Stimulated activated CD4-positive, alpha-beta T cell treated with anti-CD3 and anti-CD28 coated beads, Interleukin-1b, Interleukin-23, amount 100 ng/mL, for 4 hours (primary cell): ENCODE results near the gene PDP2.

ENCODE experiments used
- DNase-seq, 2 donors: peaks; one replicate each; pipeline ENCODE4 v3.0.0-alpha.2; 2020; ENCODE audit warnings: low read depth in 2 of 2

PDP2 gene, protein sequence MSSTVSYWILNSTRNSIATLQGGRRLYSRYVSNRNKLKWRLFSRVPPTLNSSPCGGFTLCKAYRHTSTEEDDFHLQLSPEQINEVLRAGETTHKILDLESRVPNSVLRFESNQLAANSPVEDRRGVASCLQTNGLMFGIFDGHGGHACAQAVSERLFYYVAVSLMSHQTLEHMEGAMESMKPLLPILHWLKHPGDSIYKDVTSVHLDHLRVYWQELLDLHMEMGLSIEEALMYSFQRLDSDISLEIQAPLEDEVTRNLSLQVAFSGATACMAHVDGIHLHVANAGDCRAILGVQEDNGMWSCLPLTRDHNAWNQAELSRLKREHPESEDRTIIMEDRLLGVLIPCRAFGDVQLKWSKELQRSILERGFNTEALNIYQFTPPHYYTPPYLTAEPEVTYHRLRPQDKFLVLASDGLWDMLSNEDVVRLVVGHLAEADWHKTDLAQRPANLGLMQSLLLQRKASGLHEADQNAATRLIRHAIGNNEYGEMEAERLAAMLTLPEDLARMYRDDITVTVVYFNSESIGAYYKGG

GRCh38 chr16:66880288-66881013, at the start of gene PDP2:
PDP2 (plus strand) TSS chr16:66880515; CDS start chr16:66884285, 3,770 bp downstream.
- peak; percentile 79 to 81 for DNase-seq

DNA sequence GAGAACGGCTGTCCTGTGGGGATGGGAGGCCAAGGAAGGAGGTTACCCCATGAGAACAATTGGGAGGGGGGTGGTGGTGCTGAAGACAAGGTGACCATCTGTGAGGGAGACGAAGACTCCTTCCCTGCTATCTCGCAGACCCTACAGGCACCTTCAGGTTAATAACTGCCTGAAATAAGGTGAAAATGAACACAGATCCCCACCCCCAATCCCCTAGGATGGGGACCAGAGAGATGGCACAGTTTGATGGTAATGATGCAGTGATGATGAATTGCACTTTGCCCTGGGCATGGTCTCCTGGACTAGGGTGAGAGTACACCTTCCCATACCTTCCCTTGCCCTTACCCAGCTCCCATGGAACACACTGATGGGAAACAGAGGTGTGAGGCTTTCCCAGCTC, 48.1 kb upstream of the PDP2 start:
- DNase-seq = no peak

GRCh38 chr16:66832661-66833305, 47.5 kb upstream of the PDP2 start:
- DNase-seq = no peak

- no peak for DNase-seq
Measured at GRCh38 chr16:66834746-66835145, 45.6 kb upstream of the PDP2 start.

DNA sequence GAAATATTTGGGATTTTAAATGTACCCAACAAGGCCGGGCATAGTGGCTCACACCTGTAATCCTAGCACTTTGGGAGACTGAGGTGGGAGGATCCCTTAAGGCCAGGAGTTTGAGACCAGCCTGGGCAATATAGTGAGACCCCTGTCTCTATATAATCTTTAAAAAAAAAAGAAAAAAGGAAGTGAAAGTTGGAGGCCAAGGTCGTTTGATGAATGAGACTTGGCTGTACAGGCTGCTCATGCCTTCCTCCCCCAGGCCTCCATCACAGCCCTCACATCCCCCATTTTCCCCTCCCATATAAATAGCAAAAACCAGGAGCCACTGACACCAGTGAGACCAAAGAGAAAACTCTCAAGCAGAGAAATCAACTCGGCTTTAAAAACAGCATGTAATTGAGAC, 39.4 kb upstream of the PDP2 start:
- no peak for DNase-seq

DNA sequence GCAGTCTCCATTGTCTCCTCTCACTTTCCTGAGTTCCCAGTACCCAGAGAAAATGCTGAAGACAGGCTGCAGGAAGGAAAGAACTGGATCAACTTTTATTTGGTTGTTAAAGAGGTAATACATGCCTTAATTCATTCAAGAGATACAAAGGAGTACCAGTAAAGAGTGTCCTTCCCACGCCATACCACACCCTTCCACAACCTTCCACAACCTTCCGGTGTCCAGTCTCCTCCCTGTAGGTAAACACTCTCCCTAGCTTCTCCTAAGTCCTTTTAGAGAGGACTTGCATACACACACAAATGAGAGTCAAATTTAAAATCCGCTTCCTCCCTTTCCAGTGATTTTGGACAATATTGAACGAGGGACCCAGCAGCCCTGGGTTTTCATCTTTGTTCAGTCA, 38.9 kb upstream of the PDP2 start:
- DNase-seq = no peak

DNA sequence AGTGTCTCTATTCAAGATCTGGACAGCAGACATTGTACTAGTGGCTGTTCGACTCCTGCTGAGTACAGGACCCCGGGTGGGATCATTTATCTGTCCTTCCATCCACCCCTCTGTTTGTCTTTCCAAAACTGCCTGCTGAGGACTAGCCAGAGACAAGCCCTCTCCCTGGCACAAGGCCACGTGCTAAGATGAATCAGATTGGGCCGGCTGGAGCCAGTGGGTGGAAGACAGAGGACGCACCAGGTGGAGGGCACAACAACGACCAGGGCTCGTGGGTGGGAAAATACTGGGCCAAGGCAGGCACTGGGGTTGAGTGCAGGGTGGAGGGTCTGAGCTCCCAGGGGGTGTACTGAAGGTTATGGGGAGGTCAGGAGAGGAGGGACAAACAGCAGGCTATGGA, 37.5 kb upstream of the PDP2 start:
- no peak for DNase-seq

GRCh38 chr16:66843191-66843590, 37.1 kb upstream of the PDP2 start:
- no peak for DNase-seq

DNA sequence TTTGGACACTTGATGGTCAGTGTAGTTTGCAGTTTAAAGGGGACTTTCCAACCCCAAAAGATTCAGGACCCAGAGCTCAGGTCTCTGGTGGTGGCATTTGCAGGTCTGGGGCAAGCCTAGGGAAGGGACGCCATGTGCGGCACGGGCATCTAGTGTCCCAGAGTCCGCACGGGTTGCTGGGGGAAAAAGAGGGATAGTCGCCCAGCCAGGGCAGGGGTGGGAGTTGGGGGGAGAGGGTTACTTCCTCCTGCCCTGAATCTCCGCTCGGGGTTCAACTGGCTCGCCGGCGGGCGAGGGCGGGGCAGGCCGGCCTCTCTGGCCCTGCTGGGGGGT, 36.3 kb upstream of the PDP2 start:
- no peak for DNase-seq

DNA sequence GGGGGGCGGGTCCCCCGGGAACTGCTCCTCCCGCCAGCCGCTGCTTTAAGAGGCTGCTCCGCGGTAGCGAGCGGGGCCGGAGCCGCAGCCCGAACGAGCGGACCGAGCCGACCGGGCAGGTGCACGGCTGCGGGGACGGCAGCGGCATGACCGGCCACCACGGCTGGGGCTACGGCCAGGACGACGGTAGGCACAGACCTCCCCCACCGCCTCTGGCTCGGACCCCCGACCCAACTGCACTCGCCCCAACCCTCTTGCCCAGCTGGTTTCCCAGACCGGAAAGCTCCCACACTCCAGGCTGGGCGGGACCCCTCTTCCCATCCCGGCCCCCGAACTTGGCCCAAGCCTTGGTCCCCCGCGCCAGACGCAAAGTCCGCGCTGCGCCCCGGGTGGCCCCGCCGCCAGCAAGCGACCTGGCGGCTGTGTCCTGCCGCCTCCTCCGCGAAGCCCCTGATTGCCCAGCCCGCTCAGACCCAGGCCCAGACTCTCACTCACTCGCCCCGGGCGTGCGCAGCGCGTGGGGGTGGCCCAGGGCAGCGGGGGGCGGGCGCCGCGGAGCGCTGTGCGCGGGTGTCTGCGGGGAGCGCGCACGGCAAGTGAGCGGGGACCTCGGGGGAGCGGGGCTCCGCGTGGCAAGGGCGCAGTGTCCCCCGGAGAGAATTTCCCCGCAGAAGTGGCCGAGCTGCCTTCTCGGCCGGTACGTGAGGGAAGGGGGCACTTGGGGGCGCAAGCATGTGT, 35.8 kb upstream of the PDP2 start, which contains the start of gene CA7:
CA7 (plus strand) TSS at position 73 of the 738 bp plus-strand sequence; CDS start at position 147, 74 bp downstream.
- DNase-seq = no peak

- no peak for DNase-seq
Measured at GRCh38 chr16:66845080-66845410, 35.3 kb upstream of the PDP2 start.

DNA sequence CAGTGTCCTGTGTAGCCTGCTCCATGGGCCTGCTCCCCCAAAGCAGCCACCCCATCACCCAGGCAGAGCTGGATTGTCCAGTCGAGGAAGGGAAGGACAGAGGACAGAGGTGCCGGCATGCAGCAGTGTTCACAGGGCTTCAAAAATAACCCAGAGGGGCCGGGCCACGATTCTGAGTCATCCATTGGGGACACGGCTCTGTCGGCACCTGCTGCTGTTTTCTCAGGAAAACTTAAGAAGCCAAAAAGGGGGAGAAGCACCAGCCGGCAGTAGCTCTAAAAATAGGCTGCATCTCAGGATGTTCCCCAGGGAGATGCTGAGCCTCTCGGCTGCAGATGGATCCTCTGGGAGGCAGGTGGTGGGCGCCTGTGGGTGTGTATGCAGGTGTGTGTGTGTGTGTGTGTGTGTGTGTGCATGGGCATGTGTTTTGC, 34.5 kb upstream of the PDP2 start:
- no peak for DNase-seq

DNA sequence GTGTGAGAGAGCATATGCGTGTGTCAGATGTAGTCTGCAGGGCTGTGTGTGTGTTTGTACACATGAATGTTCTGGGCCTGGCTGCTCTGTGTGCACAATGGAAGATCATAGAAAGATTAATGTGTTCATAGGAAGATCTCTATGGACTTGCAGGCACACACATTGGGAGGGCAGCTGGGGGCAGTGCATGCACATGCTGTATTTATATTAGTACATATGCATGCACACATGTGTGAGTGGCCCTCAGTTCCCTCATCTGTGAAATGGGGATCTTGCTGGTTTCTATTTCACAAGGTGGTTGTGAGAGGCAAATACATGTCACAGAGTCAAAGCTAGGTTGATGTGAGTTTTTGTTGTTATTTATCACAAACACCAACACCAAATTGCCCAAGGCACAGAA, 34.0 kb upstream of the PDP2 start:
- no peak for DNase-seq

DNA sequence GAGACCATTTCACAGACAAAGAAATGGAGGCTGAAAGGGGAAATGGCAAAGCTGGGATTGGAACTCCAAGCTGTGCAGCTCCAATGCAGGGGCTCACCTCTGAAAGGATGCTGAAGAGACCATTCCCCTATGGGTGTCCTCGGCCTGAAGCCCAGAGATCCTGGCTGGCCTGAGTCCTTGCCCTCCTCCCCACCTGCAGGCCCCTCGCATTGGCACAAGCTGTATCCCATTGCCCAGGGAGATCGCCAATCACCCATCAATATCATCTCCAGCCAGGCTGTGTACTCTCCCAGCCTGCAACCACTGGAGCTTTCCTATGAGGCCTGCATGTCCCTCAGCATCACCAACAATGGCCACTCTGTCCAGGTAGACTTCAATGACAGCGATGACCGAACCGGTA, 33.5 kb upstream of the PDP2 start:
- no peak for DNase-seq

DNA sequence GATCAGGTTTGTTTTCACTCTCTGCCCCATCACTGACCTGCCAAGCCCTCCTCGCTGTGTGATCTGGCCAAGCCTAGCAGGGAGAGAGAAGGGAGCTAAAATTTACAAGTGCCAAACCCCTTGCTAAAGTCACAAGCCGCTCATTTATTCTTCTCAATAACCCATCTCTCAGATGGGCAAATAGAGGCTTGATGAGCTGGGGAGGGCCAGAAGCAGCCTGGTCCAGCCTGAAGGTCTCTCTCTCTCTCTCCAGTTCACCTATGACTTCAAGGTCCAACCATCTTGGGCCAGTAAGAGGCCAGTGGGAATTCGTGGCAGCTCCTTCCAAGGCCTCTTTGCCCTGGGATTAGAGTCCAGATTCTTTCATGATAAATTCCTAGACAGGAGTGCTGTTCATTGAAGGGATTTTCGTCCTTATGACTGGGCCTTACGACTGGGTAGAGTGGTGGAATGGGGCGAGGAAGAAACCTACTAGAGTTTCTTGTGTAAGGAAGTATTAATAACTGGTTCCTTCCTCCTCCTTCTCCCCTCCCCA, 32.7 kb upstream of the PDP2 start:
- DNase-seq = no peak

DNA sequence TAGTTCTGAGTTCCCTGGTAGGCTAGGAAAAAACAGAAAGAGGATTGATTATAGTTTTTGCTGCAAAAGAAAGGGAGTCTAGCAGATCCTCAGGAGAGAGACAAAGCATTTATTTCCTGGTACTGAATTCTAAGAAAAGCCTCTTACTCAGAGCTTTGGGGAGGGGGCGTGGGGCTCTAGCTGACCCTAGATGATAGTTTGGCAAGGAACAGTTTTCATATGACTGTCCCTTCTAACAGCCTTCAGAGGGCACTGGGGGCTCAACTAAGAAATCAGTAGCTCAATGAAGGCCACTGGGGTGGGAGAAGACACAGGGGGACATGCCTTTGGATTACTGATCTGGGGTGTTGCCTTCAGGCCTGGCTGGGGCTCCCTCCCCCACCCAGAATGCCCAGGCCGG, 32.1 kb upstream of the PDP2 start:
- DNase-seq = no peak

DNA sequence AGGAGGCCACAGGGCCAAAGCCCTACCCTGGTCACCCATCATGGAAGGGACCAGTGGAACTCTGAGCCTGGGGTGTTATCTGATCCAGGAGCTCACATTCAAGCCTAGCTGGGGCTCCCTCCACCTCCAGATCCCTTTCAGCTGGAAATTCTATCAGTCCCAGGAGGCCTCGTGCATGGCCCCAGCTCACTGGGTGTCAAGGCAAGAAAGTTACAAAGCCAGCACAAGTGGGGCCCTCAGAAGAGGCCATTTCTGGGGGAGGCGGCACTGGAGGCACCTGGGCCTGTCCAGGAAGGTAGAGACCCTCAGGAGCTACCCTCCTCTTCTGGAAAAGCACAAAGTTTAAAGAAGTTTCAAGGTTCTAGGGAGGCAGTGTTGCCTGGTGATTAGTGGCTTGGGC, 31.3 kb upstream of the PDP2 start:
- no peak for DNase-seq

DNA sequence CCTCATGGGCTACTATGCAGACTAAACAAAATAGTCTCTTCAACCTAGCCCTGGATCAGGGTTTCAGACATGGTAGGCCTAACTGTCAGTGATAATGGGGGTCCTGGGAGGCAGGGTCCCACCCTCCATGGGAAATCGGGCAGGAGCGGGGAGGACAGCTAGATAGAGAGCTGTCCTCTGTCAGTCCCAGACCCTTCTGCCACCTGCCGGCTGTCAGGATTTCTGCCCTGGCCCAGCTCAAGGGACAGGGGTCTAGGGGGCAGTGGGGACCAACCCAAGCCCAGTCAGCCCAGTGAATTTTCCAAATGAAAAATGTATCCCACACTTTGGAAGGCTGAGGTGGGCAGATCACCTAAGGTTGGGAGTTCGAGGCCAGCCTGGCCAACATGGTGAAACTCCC, 30.8 kb upstream of the PDP2 start:
- no peak for DNase-seq

GRCh38 chr16:66850115-66850815, 30.1 kb upstream of the PDP2 start:
- no peak for DNase-seq

GRCh38 chr16:66851166-66851964, 28.9 kb upstream of the PDP2 start:
- DNase-seq = no peak
